Activated CD4-positive, CD25-positive, alpha-beta regulatory T cell treated with anti-CD3 and anti-CD28 coated beads, Interleukin-2, amount 50 U/mL, for 24 hours (primary cell): Measurements from ENCODE around the gene MAN2B1.
"Not testable (repeated sequence)": the region's sequence is repeated elsewhere in the genome, so short reads cannot be mapped to it uniquely, and the experiment has no call there.

Source experiments
- ATAC-seq, 2 donors: fragments of 150-1000 bp; cut with Tn5 transposase; one replicate each; pipeline ENCODE4 v1.10.0; 2021; ENCODE audit warnings: mild to moderate bottlenecking in 1 of 2, moderate library complexity in 1 of 2

MAN2B1 gene

GRCh38 chr19:12687496-12688196, 21.1 kb upstream of the MAN2B1 start, which contains the start of gene GNG14:
TSS of gene GNG14 (plus strand) at chr19:12687998. CDS start at chr19:12688049, 51 bp downstream.
- ATAC-seq, result no peak

- ATAC-seq, result no peak
Observed at GRCh38 chr19:12685831-12686230, 19.3 kb upstream of the MAN2B1 start.

- ATAC-seq, result peak; percentile 86
Observed at GRCh38 chr19:12681074-12681987, 14.8 kb upstream of the MAN2B1 start, which contains the start of gene DHPS. TSS of gene DHPS (minus strand) at chr19:12681880. CDS start at chr19:12681766, 114 bp downstream.

DNA sequence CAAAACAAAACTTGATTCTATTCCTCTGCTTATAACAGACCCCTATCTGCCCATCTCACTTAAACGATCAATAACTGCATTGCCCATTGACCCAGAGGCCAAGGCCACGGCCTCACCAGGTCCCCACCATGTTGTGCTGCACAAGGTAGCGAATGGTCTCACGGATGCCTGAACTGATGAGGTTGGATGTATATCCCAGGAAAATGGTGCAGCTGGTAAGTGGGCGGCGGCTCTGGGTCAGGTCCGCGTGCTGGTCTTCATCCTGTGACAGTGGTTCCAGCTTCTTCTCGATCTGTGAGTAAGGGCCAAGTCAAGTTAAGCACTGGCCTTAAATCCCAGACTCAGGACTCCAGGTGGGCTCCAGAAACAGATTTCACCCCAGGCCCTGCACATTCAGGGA, 13.5 kb upstream of the MAN2B1 start:
- ATAC-seq, result no peak

GRCh38 chr19:12678039-12678438, 11.5 kb upstream of the MAN2B1 start:
- ATAC-seq, result not testable (repeated sequence)

- no peak for ATAC-seq
Observed at GRCh38 chr19:12676928-12677327, 10.4 kb upstream of the MAN2B1 start.

DNA sequence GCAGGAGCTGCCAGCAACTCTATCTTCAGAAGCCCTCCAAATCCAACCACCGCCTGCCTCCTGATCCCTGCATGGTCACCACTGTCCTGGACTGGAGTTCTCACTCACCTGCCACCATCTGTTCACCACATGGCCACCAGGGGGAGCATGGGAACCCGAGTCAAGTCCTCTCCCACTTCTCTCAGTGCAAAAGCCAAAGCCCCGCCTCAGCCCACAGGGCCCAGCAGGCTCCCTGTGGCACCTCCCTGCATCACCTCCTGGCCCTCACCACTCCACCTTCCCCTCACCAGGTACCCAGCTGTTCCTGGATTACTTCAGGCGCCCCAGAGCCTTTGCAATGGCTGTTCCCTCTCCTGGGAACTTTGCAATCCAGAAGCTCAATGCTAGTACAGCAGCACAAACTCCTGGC, 9.8 kb upstream of the MAN2B1 start:
- peak; percentile 27 to 36 for ATAC-seq

GRCh38 chr19:12675940-12676339, 9.4 kb upstream of the MAN2B1 start:
- ATAC-seq, result no peak

DNA sequence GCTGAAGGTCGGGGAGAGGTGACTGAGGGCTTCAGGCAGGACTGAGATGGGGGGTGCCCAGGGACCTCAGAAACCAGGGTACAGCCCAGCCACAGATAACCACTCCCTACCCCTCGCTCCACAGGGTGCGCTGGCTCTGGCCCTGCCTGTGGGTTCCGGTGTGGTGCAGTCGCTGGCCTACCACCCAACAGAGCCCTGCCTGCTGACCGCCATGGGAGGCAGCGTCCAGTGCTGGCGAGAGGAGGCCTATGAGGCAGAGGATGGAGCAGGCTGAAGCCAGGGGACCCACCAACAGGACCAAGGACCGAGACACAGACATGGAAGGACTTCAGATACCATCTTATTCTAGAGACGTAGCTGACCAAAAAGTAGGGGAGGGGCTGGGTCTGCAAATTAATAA, 8.9 kb upstream of the MAN2B1 start:
- no peak for ATAC-seq

- ATAC-seq, result no peak
Observed at GRCh38 chr19:12672744-12673143, 6.2 kb upstream of the MAN2B1 start.

- no peak for ATAC-seq
Observed at GRCh38 chr19:12670159-12670928, 3.8 kb upstream of the MAN2B1 start.

- ATAC-seq, result peak; percentile 12 to 14
Observed at GRCh38 chr19:12669270-12670158, 3.0 kb upstream of the MAN2B1 start.

GRCh38 chr19:12668932-12669269, 2.4 kb upstream of the MAN2B1 start:
- peak; percentile 10 to 21 for ATAC-seq

DNA sequence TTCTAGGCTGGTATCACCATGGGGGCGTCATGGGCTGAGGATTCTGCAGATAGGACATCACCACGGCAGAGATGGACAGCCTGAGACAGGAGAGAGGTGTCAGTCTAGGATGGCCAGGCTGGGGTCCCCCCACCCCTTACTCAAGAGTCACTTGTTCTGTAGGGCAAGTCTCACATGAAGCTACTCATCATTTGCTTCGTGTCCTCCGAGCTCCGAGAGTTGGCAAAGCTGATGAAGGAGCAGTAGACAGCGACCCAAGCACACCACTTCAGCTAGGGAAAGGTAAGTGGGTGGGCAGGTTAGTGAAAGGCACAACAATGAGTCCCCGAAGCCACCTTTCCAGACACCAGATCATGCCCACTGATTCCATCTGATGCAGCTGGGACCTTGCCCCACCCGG, 1.8 kb upstream of the MAN2B1 start:
- ATAC-seq, result no peak

DNA sequence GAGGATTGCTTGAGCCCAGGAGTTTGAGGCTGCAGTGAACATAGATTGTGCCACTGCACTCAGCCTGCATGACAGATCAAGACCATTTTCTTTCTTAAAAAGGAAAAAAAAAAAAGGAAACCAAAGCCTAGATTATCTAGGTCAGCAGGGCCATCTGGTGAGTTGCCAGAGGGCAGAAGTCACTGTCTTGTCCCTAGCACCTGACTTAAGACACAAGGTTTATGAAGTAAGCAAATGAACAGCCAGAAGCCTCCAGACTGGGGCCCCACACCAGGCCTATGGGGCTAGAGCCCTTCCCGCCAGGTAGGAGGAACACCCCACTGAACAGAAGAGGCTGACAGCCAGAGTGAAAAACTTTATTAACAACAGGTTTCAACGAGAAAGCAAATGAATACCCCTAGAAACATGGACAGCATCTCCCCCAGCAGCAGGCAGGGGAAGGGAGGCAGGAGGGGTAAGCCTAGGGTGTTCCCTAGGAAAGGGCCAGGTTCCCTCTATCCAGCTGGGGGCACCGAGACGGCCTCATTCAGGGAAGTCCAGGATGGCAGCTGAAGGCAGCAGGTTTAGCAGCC, 1.3 kb upstream of the MAN2B1 start:
- no peak for ATAC-seq

- ATAC-seq, result peak in 1 of 2 donors; percentile 9
Observed at GRCh38 chr19:12665671-12666264, 774 bp downstream of the MAN2B1 start.

DNA sequence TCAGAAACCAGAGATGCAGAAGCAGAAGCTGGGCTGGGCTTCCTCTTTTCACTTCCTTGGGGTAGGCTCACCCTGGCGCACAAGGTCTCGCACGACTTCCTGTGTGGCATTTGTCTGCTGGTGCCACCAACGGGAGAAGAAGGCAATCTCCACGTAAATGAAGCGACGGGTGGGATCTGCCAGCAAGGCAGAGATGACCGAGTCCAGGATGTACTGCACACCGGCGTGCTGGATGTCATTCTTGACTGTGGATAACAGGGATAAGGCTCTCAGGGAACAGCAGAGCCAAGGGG, 1.3 kb downstream of the MAN2B1 start:
- peak; percentile 27 to 32 for ATAC-seq

- ATAC-seq, result no peak
Observed at GRCh38 chr19:12664406-12665280, 1.9 kb downstream of the MAN2B1 start.

- no peak for ATAC-seq
Observed at GRCh38 chr19:12660980-12661379, 5.6 kb downstream of the MAN2B1 start.

DNA sequence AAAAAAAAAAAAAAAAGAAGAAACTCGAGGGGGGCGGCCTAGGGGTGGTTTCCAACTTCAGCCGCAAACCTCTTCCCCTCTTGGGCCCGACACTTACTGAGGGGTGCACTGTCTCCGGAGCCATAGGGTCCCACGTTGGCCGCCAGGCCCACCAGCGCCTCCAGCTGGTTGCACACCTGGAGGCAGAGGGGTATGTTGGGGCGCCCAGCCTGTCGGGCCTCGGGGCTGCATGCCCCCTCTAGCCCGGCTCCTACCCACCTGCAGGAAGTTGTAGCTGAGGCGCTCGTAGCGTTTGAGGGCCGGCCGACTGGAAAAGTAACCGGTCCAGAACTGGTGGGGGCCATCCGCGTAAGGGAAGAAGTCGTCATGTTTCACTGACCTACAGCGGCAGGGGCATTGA, 8.6 kb downstream of the MAN2B1 start:
- no peak for ATAC-seq
